SK-N-SH (cell line): ENCODE measurements around the gene CCDC102B. TPM values are rescaled to one million over a fixed set of nuclear protein-coding genes. Genes with fewer than 3 reads are reported as not detected.

ENCODE experiments used
- CTCF ChIA-PET: fragments of 300-600, 350-600 bp; formaldehyde crosslinking; extraction: SDS; loops from one replicate; lab custom pipeline; 2021; lab: Yijun Ruan, JAX
- POLR2A ChIA-PET: fragments of 350-600 bp; sonication (Branson Sonifier 250); formaldehyde crosslinking; extraction: SDS; loops from one replicate; lab custom pipeline; 2020; ENCODE audit warnings: antibody characterized with exemption, inconsistent platforms; lab: Yijun Ruan, JAX
- DNase-seq: peaks from one replicate; pipeline ENCODE4 v3.0.0; 2012
- H2AFZ ChIP-seq: fragments of 200-600 bp; sonication (generic); 2 replicates; pipeline ENCODE4 v1.8.1; 2016; ENCODE audit warnings: antibody characterized with exemption, mild to moderate bottlenecking, low read depth
- H3F3A ChIP-seq: fragments of 200-600 bp; sonication (generic); replicated peaks from 2 replicates; pipeline ENCODE3; 2016; ENCODE audit warnings: antibody characterized with exemption, mild to moderate bottlenecking; ENCODE audit not compliant: insufficient read depth
- H3K27ac ChIP-seq, 2 experiments: fragments of 200-500 bp in 1 of 2; fragments of 200-600 bp in 1 of 2; sonication (Bioruptor generic) in 1 of 2; sonication (generic), shearing (Covaris generic) in 1 of 2; 2 replicates each; pipeline versions ENCODE4 v1.5.1 to v1.6.1; 2014 to 2016; ENCODE audit warnings: low read depth in 2 of 2, inconsistent platforms in 1 of 2, low read length in 1 of 2, mild to moderate bottlenecking in 1 of 2, mixed read lengths in 1 of 2
- H3K27me3 ChIP-seq: fragments of 200-600 bp; sonication (generic), shearing (Covaris generic); 2 replicates; pipeline ENCODE4 v1.6.1; 2016; ENCODE audit warnings: mixed run types; ENCODE audit not compliant: insufficient read depth
- H3K36me3 ChIP-seq, 2 experiments: fragments of 200-500 bp in 1 of 2; fragments of 200-600 bp in 1 of 2; sonication (Bioruptor generic) in 1 of 2; sonication (generic) in 1 of 2; replicated peaks in 1 of 2; 2 replicates each; pipeline versions ENCODE3 to v1.5.1; 2014 to 2016; ENCODE audit warnings: low read length in 1 of 2, mild to moderate bottlenecking in 1 of 2; ENCODE audit not compliant: insufficient read depth in 2 of 2, control insufficient read depth in 1 of 2
- H3K4me1 ChIP-seq, 2 experiments: fragments of 200-500 bp in 1 of 2; fragments of 200-600 bp in 1 of 2; sonication (Bioruptor generic) in 1 of 2; sonication (generic), shearing (Covaris generic) in 1 of 2; 2 replicates each; pipeline versions ENCODE4 v1.5.1 to v1.6.1; 2014 to 2016; ENCODE audit warnings: low read depth in 1 of 2, low read length in 1 of 2, mixed run types in 1 of 2; ENCODE audit not compliant: insufficient read depth in 2 of 2, control insufficient read depth in 1 of 2
- H3K4me2 ChIP-seq: fragments of 200-600 bp; sonication (generic), shearing (Covaris generic); 2 replicates; pipeline ENCODE4 v1.6.1; 2017; ENCODE audit warnings: mixed run types
- H3K4me3 ChIP-seq, 2 experiments: fragments of 200-500 bp in 1 of 2; fragments of 200-600 bp in 1 of 2; sonication (Bioruptor generic) in 1 of 2; sonication (generic), shearing (Covaris generic) in 1 of 2; 2 replicates each; pipeline versions ENCODE4 v1.5.1 to v1.8.1; 2014 to 2016; ENCODE audit warnings: low read depth in 2 of 2, inconsistent platforms in 1 of 2, low read length in 1 of 2, mild to moderate bottlenecking in 1 of 2, mixed read lengths in 1 of 2, moderate library complexity in 1 of 2
- H3K79me2 ChIP-seq: fragments of 200-600 bp; sonication (generic); 2 replicates; pipeline ENCODE4 v1.8.1; 2017; ENCODE audit warnings: mild to moderate bottlenecking; ENCODE audit not compliant: insufficient read depth
- H3K9ac ChIP-seq: fragments of 200-600 bp; sonication (generic); 2 replicates; pipeline ENCODE4 v1.6.1; 2017; ENCODE audit warnings: mixed run types
- H3K9me2 ChIP-seq: fragments of 200-600 bp; sonication (generic); 2 replicates; pipeline ENCODE4 v1.6.1; 2017; ENCODE audit warnings: mixed run types
- H3K9me3 ChIP-seq: fragments of 200-600 bp; sonication (generic); 2 replicates; pipeline ENCODE4 v1.6.1; 2017; ENCODE audit warnings: mixed run types, mild to moderate bottlenecking, moderate library complexity
- H4K20me1 ChIP-seq: fragments of 200-600 bp; sonication (generic); 2 replicates; pipeline ENCODE4 v1.6.1; 2017; ENCODE audit warnings: mild to moderate bottlenecking, mixed run types; ENCODE audit not compliant: insufficient read depth
- CTCF ChIP-seq: fragments of 200-600 bp; sonication (generic); IDR thresholded peaks from 2 replicates; pipeline ENCODE4 v1.6.1; 2017; ENCODE audit warnings: antibody characterized with exemption, mild to moderate bottlenecking, moderate library complexity
- ELF1 ChIP-seq: IDR thresholded peaks from 2 replicates; pipeline ENCODE4 v1.4.0; 2012
- EP300 ChIP-seq, 2 experiments: IDR thresholded peaks; 2 replicates each; pipeline versions ENCODE4 v1.4.0 to v1.6.1; 2012; ENCODE audit warnings: borderline replicate concordance in 1 of 2, low read depth in 1 of 2, low read length in 1 of 2
- EZH2phosphoT487 ChIP-seq: fragments of 200-600 bp; sonication (generic); IDR thresholded peaks from 2 replicates; pipeline ENCODE4 v1.6.1; 2017; ENCODE audit warnings: low read depth, mixed run types, mild to moderate bottlenecking, antibody characterized with exemption, moderate library complexity, borderline replicate concordance
- FOXM1 ChIP-seq: IDR thresholded peaks from 2 replicates; pipeline ENCODE4 v1.4.0; 2012; ENCODE audit warnings: low read depth, mild to moderate bottlenecking
- GABPA ChIP-seq: IDR thresholded peaks from 2 replicates; pipeline ENCODE4 v1.4.0; 2012; ENCODE audit warnings: low read depth, mild to moderate bottlenecking
- JUND ChIP-seq: IDR thresholded peaks from 2 replicates; pipeline ENCODE4 v1.4.0; 2012
- MEF2A ChIP-seq: IDR thresholded peaks from 2 replicates; pipeline ENCODE4 v1.4.0; 2012; ENCODE audit warnings: low read depth, borderline replicate concordance
- MXI1 ChIP-seq: IDR thresholded peaks from 2 replicates; pipeline ENCODE4 v1.6.1; 2012; ENCODE audit warnings: mild to moderate bottlenecking, low read depth, low read length, improper control_type of control experiment
- NFIC ChIP-seq: IDR thresholded peaks from 2 replicates; pipeline ENCODE4 v1.4.0; 2012; ENCODE audit warnings: borderline replicate concordance
- NRF1 ChIP-seq: IDR thresholded peaks from 2 replicates; pipeline ENCODE4 v1.6.1; 2012; ENCODE audit warnings: low read depth, mild to moderate bottlenecking, low read length
- PBX3 ChIP-seq: IDR thresholded peaks from 2 replicates; pipeline ENCODE4; 2012
- RAD21 ChIP-seq: IDR thresholded peaks from 2 replicates; pipeline ENCODE4 v1.6.1; 2012; ENCODE audit warnings: mild to moderate bottlenecking, low read length
- RCOR1 ChIP-seq: fragments of 150-350 bp; IDR thresholded peaks from 2 replicates; pipeline ENCODE4 v1.6.1; 2017; ENCODE audit warnings: antibody characterized with exemption, low read length
- RFX5 ChIP-seq: IDR thresholded peaks from 2 replicates; pipeline ENCODE4 v1.6.1; 2012; ENCODE audit warnings: mild to moderate bottlenecking, improper control_type of control experiment, low read length
- SIN3A ChIP-seq: IDR thresholded peaks from 2 replicates; pipeline ENCODE4 v1.6.1; 2012; ENCODE audit warnings: low read depth, mild to moderate bottlenecking, low read length, moderate library complexity, borderline replicate concordance
- TAF1 ChIP-seq: IDR thresholded peaks from 2 replicates; pipeline ENCODE4 v1.6.1; 2012; ENCODE audit warnings: low read depth, mild to moderate bottlenecking, low read length, moderate library complexity, borderline replicate concordance
- TCF12 ChIP-seq: IDR thresholded peaks from 2 replicates; pipeline ENCODE4 v1.4.0; 2012
- TEAD4 ChIP-seq: IDR thresholded peaks from 2 replicates; pipeline ENCODE4 v1.4.0; 2012; ENCODE audit warnings: mild to moderate bottlenecking, borderline replicate concordance; ENCODE audit not compliant: insufficient read depth
- USF1 ChIP-seq: IDR thresholded peaks from 2 replicates; pipeline ENCODE4 v1.4.0; 2012; ENCODE audit warnings: low read depth, borderline replicate concordance
- YY1 ChIP-seq: IDR thresholded peaks from 2 replicates; pipeline ENCODE4 v1.4.0; 2012; ENCODE audit warnings: low read depth, mild to moderate bottlenecking
- polyA plus RNA-seq, 3 experiments: library from polyadenylated mRNA; depleted of rRNA; stranded (reverse); fragments of >200 nt; gene quantifications; 2 replicates each; pipeline ENCODE4 v1.2.3, GENCODE V29; 2012
- TF ChIP-seq, protein P1 (sequence below): IDR thresholded peaks from 2 replicates; pipeline ENCODE4 v1.4.0; 2012; ENCODE audit warnings: low read depth

CCDC102B gene
- polyA plus RNA-seq, 1 of the 3 experiments (the other 2 are of a cell fraction): 2.0 TPM

GRCh38 chr18:68940039-68940438, 142.2 kb downstream of the CCDC102B start (continued):
- TF ChIP-seq PBX3 (peak; percentile 56; the same call in 1 of the 2 replicates), EZH2phosphoT487 (no peak), TAF1 (no peak), FOXM1 (no peak), EP300 (IDR thresholded peaks at IDR 0.05; ENCODE audit: borderline replicate concordance in 1 of 2, low read depth in 1 of 2, low read length in 1 of 2) (peak in 1 of 2 experiments; percentile 53; a peak in 1 of 4 replicates), RAD21 (no peak), SIN3A (no peak), TEAD4 (0 out of 2 replicates have a peak, but pooled peaks have one; percentile 45), MEF2A (no peak), RFX5 (no peak)
- TF ChIP-seq, all 33 proteins: peak for 5

DNA sequence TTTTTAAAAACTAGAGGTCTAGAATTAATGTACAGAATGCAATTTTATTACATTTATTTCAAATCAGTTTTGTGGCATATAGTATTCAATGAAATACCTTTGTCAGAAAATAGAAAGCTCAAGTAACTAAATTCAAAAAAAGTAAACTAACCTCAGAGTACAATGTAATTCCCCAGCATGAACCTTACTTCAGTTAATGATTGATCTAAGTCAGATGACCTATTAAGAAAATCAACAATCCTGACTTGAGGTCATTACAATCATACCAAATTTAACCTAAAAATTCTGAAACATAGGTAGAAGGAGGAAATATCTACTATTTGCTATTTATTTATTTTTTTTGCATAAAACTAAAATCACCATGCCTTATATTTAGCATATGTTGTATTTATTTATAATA, 142.9 kb downstream of the CCDC102B start:
- H3K79me2 ChIP-seq: no peaks in the 10 kb centered on the region
- H3K27me3 ChIP-seq: no peaks in the 10 kb centered on the region
- H3K4me3 ChIP-seq: no peak overlapping the region
- no peaks in the 10 kb centered on the region for H4K20me1 ChIP-seq
- H3K9me2 ChIP-seq: peaks cover 4% of the 10 kb centered on the region; the same call in 1 of the 2 replicates
- no peaks in the 10 kb centered on the region for H3K36me3 ChIP-seq
- no peak overlapping the region for H2AFZ ChIP-seq
- TF ChIP-seq RCOR1 (no peak), FOXM1 (no peak), TCF12 (no peak), RFX5 (no peak), JUND (no peak), MEF2A (no peak), SIN3A (no peak), USF1 (no peak), NFIC (no peak), PBX3 (no peak), ELF1 (no peak), EP300 (IDR thresholded peaks at IDR 0.05; ENCODE audit: borderline replicate concordance in 1 of 2, low read depth in 1 of 2, low read length in 1 of 2) (no peak), CTCF (no peak), MXI1 (no peak), RAD21 (no peak), GABPA (no peak), YY1 (no peak), NRF1 (no peak)
- TF ChIP-seq, protein P1, sequence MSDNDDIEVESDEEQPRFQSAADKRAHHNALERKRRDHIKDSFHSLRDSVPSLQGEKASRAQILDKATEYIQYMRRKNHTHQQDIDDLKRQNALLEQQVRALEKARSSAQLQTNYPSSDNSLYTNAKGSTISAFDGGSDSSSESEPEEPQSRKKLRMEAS: no peak
- no peak for DNase-seq
- ChIA-PET CTCF (no interaction called here), POLR2A (no interaction called here)
- H3K9me3 ChIP-seq: no peaks in the 10 kb centered on the region
- no peak overlapping the region for H3K27ac ChIP-seq
- H3K9ac ChIP-seq: no peak overlapping the region
- H3F3A ChIP-seq: peaks cover 6% of the 10 kb centered on the region
- peaks cover 0 to 5% of the 10 kb centered on the region in 2 experiments; a peak in 2 of 4 replicates for H3K4me1 ChIP-seq
- no peak overlapping the region for H3K4me2 ChIP-seq
